GM12801 (cell line): ENCODE data around the gene TGIF2.

Source experiments
- TF ChIP-seq, protein P1 (sequence below): IDR thresholded peaks from one replicate; pipeline ENCODE4 v1.5.1; 2011; ENCODE audit warnings: control low read depth; ENCODE audit not compliant: insufficient read length; ENCODE audit errors: extremely low read depth

The TGIF2 gene

DNA sequence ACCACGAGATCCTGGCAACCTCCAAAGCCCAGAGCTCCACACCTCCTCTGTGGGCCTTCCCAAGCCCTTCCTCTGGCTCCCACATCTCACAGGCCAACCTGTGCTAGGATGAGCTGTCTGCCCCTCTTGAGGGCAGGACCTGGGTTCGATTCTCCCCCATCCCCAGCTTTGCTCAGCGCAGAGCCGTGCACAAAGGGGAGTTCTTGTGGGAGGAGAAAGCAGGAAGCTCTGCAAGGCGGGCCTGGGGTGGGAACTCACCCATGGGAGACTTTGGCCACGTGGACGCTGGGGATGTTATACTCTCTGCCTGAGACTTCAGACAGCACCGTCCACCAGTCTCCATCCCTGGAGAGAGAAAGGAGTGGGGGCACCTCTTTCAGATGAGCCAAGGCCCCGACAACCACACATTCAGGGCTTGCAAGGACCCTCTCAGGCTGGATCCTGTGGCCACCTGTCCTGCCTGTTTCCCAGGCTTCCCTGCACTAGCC is 59.9 kb downstream of the TGIF2 start:
- TF ChIP-seq, protein P1, sequence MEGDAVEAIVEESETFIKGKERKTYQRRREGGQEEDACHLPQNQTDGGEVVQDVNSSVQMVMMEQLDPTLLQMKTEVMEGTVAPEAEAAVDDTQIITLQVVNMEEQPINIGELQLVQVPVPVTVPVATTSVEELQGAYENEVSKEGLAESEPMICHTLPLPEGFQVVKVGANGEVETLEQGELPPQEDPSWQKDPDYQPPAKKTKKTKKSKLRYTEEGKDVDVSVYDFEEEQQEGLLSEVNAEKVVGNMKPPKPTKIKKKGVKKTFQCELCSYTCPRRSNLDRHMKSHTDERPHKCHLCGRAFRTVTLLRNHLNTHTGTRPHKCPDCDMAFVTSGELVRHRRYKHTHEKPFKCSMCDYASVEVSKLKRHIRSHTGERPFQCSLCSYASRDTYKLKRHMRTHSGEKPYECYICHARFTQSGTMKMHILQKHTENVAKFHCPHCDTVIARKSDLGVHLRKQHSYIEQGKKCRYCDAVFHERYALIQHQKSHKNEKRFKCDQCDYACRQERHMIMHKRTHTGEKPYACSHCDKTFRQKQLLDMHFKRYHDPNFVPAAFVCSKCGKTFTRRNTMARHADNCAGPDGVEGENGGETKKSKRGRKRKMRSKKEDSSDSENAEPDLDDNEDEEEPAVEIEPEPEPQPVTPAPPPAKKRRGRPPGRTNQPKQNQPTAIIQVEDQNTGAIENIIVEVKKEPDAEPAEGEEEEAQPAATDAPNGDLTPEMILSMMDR, result no peak

DNA sequence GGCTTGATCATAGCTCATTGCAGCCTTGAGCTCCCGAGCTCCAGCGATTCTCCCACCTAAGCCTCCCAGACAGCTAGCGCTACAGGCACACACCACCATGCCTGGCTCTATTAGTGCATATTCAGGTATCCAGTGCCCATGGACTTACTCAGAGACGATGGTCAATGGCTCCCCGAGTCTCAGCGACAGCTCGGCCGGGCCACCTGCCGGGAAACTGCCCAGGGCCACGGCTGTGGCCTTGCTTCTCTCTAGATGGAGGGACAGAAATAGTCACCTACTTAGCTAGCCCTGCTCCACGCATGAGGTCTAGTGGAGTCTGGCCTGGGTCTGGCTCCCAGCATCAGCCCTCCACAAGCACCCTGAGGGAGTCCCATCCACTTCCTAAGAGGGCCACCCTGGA is 60.9 kb downstream of the TGIF2 start:
- TF ChIP-seq, protein P1, result no peak

- TF ChIP-seq, protein P1, result no peak
These were observed 68.1 kb downstream of the TGIF2 start for GRCh38 chr20:36641506-36641843.

- TF ChIP-seq, protein P1, result no peak
These were observed 68.7 kb downstream of the TGIF2 start for GRCh38 chr20:36642136-36642535.
